ENCODE data around the gene KRTAP20-4. TPM values are rescaled to one million over a fixed set of nuclear protein-coding genes. Genes with fewer than 3 reads are reported as not detected.

KRTAP20-4 gene
- polyA plus RNA-seq, 1 donor from 2014 or later, result not detected

DNA sequence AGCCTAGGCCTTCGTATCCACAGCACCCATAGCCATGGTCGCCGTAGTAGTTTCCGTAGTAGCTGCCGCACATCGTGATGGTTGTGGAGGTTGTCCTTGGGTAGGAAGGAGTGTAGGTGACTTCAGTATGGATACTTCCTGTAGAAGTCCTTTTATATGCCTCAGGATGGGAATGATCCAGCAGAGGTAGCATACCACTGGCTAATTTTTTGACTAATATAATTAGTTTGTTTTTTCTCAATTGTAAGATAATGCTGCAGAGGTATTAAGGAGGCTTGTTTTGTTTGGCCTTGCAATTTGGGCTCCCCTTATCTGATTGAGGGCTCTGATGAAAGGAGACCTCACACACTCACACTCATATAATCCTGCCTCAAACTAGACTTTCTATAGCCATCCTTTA is 21.6 kb upstream of the KRTAP20-4 start, which contains the start of gene KRTAP6-2:
Gene KRTAP6-2, minus strand, starts transcription at position 101 of the 400 bp plus-strand sequence. Its CDS starts 28 bp downstream, at position 73.
- Histone ChIP-seq H4K20me1 (ENCODE audit: insufficient read depth) (no peaks in the 10 kb centered on the region), H3K4me2 (ENCODE audit: low read length) (no peak within 1 kb of the TSS), H3K79me2 (replicated peaks; ENCODE audit: insufficient read depth, low read length) (no peaks in the 10 kb centered on the region), H3F3A (ENCODE audit: insufficient read depth, low read length, poor library complexity, severe bottlenecking) (no peaks in the 10 kb centered on the region), H3K36me3 (ENCODE audit: insufficient read depth, low read length) (no peaks in the 10 kb centered on the region), H3K9me3 (ENCODE audit: low read length) (no peaks in the 10 kb centered on the region), H3K27ac (ENCODE audit: low read length) (no peak within 1 kb of the TSS), H3K9ac (ENCODE audit: low read length) (no peak within 1 kb of the TSS), H2AFZ (ENCODE audit: low read depth, low read length) (no peak within 1 kb of the TSS), H3K9me2 (ENCODE audit: insufficient read depth, low read length) (no peaks in the 10 kb centered on the region), H3K4me3 (ENCODE audit: low read length) (no peak within 1 kb of the TSS), H3K27me3 (ENCODE audit: insufficient read depth, low read depth, low read length) (no peaks in the 10 kb centered on the region)
- no peak for TF ChIP-seq EP300 (conservative IDR thresholded peaks at IDR 0.05; ENCODE audit: poor library complexity, severe bottlenecking)
- TF ChIP-seq, protein P1, sequence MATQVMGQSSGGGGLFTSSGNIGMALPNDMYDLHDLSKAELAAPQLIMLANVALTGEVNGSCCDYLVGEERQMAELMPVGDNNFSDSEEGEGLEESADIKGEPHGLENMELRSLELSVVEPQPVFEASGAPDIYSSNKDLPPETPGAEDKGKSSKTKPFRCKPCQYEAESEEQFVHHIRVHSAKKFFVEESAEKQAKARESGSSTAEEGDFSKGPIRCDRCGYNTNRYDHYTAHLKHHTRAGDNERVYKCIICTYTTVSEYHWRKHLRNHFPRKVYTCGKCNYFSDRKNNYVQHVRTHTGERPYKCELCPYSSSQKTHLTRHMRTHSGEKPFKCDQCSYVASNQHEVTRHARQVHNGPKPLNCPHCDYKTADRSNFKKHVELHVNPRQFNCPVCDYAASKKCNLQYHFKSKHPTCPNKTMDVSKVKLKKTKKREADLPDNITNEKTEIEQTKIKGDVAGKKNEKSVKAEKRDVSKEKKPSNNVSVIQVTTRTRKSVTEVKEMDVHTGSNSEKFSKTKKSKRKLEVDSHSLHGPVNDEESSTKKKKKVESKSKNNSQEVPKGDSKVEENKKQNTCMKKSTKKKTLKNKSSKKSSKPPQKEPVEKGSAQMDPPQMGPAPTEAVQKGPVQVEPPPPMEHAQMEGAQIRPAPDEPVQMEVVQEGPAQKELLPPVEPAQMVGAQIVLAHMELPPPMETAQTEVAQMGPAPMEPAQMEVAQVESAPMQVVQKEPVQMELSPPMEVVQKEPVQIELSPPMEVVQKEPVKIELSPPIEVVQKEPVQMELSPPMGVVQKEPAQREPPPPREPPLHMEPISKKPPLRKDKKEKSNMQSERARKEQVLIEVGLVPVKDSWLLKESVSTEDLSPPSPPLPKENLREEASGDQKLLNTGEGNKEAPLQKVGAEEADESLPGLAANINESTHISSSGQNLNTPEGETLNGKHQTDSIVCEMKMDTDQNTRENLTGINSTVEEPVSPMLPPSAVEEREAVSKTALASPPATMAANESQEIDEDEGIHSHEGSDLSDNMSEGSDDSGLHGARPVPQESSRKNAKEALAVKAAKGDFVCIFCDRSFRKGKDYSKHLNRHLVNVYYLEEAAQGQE (IDR thresholded peaks at IDR 0.05; ENCODE audit: borderline replicate concordance), result no peak
- no peak for TF ChIP-seq TAF1 (IDR thresholded peaks at IDR 0.05; ENCODE audit: low read depth)
- no peak for TF ChIP-seq SMC3 (conservative IDR thresholded peaks at IDR 0.05; ENCODE audit: poor library complexity)
- no peak for TF ChIP-seq EZH2 (IDR thresholded peaks at IDR 0.05; ENCODE audit: borderline replicate concordance, insufficient read depth, low read length, poor library complexity, severe bottlenecking)
- no peak for TF ChIP-seq RAD21 (conservative IDR thresholded peaks at IDR 0.05)
- no peak for TF ChIP-seq POLR2AphosphoS5 (IDR thresholded peaks at IDR 0.05)
- TF ChIP-seq, protein P2, sequence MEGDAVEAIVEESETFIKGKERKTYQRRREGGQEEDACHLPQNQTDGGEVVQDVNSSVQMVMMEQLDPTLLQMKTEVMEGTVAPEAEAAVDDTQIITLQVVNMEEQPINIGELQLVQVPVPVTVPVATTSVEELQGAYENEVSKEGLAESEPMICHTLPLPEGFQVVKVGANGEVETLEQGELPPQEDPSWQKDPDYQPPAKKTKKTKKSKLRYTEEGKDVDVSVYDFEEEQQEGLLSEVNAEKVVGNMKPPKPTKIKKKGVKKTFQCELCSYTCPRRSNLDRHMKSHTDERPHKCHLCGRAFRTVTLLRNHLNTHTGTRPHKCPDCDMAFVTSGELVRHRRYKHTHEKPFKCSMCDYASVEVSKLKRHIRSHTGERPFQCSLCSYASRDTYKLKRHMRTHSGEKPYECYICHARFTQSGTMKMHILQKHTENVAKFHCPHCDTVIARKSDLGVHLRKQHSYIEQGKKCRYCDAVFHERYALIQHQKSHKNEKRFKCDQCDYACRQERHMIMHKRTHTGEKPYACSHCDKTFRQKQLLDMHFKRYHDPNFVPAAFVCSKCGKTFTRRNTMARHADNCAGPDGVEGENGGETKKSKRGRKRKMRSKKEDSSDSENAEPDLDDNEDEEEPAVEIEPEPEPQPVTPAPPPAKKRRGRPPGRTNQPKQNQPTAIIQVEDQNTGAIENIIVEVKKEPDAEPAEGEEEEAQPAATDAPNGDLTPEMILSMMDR (IDR thresholded peaks at IDR 0.05; ENCODE audit: poor library complexity, severe bottlenecking), result no peak
- TF ChIP-seq MXI1 (conservative IDR thresholded peaks at IDR 0.05; ENCODE audit: poor library complexity, severe bottlenecking), result no peak

DNA sequence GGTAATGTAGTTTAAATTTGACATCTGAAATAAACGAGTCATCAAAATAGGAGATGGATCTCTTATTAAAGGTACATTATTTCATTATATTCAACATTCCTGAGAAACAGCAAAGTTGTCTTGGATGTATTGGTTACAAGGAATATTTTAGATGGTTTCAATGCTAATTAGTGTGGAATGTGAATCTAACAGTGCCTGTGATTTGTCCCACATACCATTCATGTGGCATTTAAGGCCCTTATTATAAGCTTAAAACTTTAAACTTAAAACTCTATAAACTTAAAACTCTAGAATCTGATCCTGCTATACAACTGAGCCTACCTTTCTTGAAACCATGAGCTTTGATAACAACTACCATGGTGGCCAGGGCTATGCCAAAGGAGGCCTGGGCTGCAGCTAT is 19.6 kb upstream of the KRTAP20-4 start, which contains the start of gene KRTAP22-1:
Gene KRTAP22-1, plus strand, starts transcription at position 301 of the 400 bp plus-strand sequence.
- H3K4me3 ChIP-seq (ENCODE audit: low read length), result no peak within 1 kb of the TSS

More for the DNA sequence above, 19.6 kb upstream of the KRTAP20-4 start, which contains the start of gene KRTAP22-1:
- no peaks in the 10 kb centered on the region for H3K9me2 ChIP-seq (ENCODE audit: insufficient read depth, low read length)
- H3K36me3 ChIP-seq (ENCODE audit: insufficient read depth, low read length), result no peaks in the 10 kb centered on the region
- H4K20me1 ChIP-seq (ENCODE audit: insufficient read depth), result no peaks in the 10 kb centered on the region
- no peaks in the 10 kb centered on the region for H3F3A ChIP-seq (ENCODE audit: insufficient read depth, low read length, poor library complexity, severe bottlenecking)
- H3K27me3 ChIP-seq (ENCODE audit: insufficient read depth, low read depth, low read length), result no peaks in the 10 kb centered on the region
- TF ChIP-seq, protein P1 (IDR thresholded peaks at IDR 0.05; ENCODE audit: borderline replicate concordance), result no peak
- no peaks in the 10 kb centered on the region for H3K9me3 ChIP-seq (ENCODE audit: low read length)
- H3K9ac ChIP-seq (ENCODE audit: low read length), result no peak within 1 kb of the TSS
- H3K4me2 ChIP-seq (ENCODE audit: low read length), result no peak within 1 kb of the TSS
- H3K27ac ChIP-seq (ENCODE audit: low read length), result no peak within 1 kb of the TSS
- no peaks in the 10 kb centered on the region for H3K79me2 ChIP-seq (replicated peaks; ENCODE audit: insufficient read depth, low read length)
- no peak within 1 kb of the TSS for H2AFZ ChIP-seq (ENCODE audit: low read depth, low read length)
